ENCODE results near the gene TMBIM1.

DNA sequence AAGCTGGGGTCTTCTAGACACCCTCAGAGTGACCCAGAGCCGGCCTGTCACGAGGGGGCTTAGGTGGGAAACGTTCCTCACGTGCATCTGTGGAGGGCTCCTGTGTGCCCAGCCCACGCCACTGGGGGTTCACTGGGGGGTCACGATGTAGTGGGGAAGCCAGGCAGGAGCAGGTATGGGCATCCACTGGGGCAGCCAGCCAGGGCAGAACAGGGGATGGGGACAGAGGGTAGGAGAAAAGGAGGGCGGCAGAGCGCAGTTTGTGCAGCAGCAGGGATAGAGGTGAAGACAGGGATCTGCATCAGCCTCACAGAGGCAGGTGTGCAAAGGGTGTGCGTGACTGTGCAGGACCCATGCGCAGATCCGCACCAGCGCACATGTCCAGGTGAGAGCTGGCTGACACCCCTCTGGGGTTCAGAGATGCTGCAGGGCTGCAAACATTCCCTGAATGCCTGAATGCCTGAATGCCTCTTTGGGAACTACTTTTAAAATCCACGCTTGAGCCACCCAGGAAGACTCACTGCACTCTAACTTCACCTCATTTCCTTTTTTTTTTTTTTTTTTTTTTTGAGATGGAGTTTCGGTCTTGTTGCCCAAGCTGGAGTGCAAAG is 11.9 kb downstream of the TMBIM1 start:
- no peak for TF ChIP-seq POLR2A (IDR thresholded peaks at IDR 0.05)
- TF ChIP-seq, protein P1, sequence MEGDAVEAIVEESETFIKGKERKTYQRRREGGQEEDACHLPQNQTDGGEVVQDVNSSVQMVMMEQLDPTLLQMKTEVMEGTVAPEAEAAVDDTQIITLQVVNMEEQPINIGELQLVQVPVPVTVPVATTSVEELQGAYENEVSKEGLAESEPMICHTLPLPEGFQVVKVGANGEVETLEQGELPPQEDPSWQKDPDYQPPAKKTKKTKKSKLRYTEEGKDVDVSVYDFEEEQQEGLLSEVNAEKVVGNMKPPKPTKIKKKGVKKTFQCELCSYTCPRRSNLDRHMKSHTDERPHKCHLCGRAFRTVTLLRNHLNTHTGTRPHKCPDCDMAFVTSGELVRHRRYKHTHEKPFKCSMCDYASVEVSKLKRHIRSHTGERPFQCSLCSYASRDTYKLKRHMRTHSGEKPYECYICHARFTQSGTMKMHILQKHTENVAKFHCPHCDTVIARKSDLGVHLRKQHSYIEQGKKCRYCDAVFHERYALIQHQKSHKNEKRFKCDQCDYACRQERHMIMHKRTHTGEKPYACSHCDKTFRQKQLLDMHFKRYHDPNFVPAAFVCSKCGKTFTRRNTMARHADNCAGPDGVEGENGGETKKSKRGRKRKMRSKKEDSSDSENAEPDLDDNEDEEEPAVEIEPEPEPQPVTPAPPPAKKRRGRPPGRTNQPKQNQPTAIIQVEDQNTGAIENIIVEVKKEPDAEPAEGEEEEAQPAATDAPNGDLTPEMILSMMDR (IDR thresholded peaks at IDR 0.05) = no peak

Measured in esophagus squamous epithelium (tissue), 4 donors.